ENCODE data around the gene ERP44.
"Not testable (repeated sequence)": the region's sequence is repeated elsewhere in the genome, so short reads cannot be mapped to it uniquely, and the experiment has no call there.

DNA sequence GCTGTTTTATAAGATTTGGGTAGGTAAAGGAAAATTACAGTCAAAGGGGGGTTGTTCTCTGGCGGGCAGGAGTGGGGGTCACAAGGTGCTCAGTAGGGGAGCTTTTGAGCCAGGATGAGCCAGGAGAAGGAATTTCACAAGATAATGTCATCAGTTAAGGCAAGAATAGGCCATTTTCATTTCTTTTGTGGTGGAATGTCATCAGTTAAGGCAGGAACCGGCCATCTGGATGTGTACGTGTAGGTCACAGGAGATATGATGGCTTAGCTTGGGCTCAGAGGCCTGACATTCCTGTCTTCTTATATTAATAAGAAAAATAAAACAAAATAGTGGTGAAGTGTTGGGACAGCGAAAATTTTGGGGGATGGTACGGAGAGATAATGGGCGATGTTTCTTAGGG lies 41.5 kb upstream of the ERP44 start:
- TF ChIP-seq, protein P1, sequence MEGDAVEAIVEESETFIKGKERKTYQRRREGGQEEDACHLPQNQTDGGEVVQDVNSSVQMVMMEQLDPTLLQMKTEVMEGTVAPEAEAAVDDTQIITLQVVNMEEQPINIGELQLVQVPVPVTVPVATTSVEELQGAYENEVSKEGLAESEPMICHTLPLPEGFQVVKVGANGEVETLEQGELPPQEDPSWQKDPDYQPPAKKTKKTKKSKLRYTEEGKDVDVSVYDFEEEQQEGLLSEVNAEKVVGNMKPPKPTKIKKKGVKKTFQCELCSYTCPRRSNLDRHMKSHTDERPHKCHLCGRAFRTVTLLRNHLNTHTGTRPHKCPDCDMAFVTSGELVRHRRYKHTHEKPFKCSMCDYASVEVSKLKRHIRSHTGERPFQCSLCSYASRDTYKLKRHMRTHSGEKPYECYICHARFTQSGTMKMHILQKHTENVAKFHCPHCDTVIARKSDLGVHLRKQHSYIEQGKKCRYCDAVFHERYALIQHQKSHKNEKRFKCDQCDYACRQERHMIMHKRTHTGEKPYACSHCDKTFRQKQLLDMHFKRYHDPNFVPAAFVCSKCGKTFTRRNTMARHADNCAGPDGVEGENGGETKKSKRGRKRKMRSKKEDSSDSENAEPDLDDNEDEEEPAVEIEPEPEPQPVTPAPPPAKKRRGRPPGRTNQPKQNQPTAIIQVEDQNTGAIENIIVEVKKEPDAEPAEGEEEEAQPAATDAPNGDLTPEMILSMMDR (IDR thresholded peaks at IDR 0.05) = not testable (repeated sequence)
- TF ChIP-seq, protein P2, sequence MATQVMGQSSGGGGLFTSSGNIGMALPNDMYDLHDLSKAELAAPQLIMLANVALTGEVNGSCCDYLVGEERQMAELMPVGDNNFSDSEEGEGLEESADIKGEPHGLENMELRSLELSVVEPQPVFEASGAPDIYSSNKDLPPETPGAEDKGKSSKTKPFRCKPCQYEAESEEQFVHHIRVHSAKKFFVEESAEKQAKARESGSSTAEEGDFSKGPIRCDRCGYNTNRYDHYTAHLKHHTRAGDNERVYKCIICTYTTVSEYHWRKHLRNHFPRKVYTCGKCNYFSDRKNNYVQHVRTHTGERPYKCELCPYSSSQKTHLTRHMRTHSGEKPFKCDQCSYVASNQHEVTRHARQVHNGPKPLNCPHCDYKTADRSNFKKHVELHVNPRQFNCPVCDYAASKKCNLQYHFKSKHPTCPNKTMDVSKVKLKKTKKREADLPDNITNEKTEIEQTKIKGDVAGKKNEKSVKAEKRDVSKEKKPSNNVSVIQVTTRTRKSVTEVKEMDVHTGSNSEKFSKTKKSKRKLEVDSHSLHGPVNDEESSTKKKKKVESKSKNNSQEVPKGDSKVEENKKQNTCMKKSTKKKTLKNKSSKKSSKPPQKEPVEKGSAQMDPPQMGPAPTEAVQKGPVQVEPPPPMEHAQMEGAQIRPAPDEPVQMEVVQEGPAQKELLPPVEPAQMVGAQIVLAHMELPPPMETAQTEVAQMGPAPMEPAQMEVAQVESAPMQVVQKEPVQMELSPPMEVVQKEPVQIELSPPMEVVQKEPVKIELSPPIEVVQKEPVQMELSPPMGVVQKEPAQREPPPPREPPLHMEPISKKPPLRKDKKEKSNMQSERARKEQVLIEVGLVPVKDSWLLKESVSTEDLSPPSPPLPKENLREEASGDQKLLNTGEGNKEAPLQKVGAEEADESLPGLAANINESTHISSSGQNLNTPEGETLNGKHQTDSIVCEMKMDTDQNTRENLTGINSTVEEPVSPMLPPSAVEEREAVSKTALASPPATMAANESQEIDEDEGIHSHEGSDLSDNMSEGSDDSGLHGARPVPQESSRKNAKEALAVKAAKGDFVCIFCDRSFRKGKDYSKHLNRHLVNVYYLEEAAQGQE (IDR thresholded peaks at IDR 0.05; ENCODE audit: insufficient read depth in 1 of 2, low read depth in 2 of 2, low read length in 1 of 2) = not testable (repeated sequence)
- TF ChIP-seq POLR2AphosphoS5 (IDR thresholded peaks at IDR 0.05; ENCODE audit: low read depth, low read length); SIN3A (IDR thresholded peaks at IDR 0.05; ENCODE audit: borderline replicate concordance, insufficient read depth, low read depth, low read length): not testable (repeated sequence)

All from Panc1 (cell line).